Fibroblast of lung (primary cell): ENCODE measurements around the gene ATP1B2. TPM values are rescaled to one million over a fixed set of nuclear protein-coding genes. Genes with fewer than 3 reads are reported as not detected.

Experiments used
- DNase-seq, 2 donors: peaks; one replicate each; pipeline versions ENCODE4 v3.0.0 to v3.0.0-alpha.2; 2010; ENCODE audit warnings: low read depth in 2 of 2
- H2AFZ ChIP-seq: 2 replicates; pipeline ENCODE4 v1.5.1; 2012; ENCODE audit warnings: low read length, control low read depth, inconsistent platforms
- H3K27ac ChIP-seq: 2 replicates; pipeline ENCODE4 v1.5.1; 2011; ENCODE audit warnings: low read length, control low read depth; ENCODE audit not compliant: insufficient read depth
- H3K27me3 ChIP-seq: 2 replicates; pipeline ENCODE4 v1.5.1; 2011; ENCODE audit warnings: mild to moderate bottlenecking, low read length; ENCODE audit not compliant: control insufficient read depth, insufficient read depth
- H3K36me3 ChIP-seq: 2 replicates; pipeline ENCODE4 v1.5.1; 2011; ENCODE audit warnings: low read length; ENCODE audit not compliant: control insufficient read depth, insufficient read depth
- H3K4me1 ChIP-seq: 2 replicates; pipeline ENCODE4 v1.5.1; 2011; ENCODE audit warnings: low read length; ENCODE audit not compliant: control insufficient read depth, insufficient read depth; ENCODE audit errors: extremely low read depth
- H3K4me2 ChIP-seq: 2 replicates; pipeline ENCODE4 v1.5.1; 2011; ENCODE audit warnings: low read length, control low read depth; ENCODE audit not compliant: insufficient read depth; ENCODE audit errors: extremely low read depth
- H3K4me3 ChIP-seq, 4 experiments: fragments of 200-600 bp in 1 of 4; sonication (generic) in 1 of 4; replicated peaks in 1 of 4; 2 replicates each; pipeline ENCODE4 v1.5.1; 2011 to 2016; ENCODE audit warnings: low read length in 4 of 4, low read depth in 3 of 4, mild to moderate bottlenecking in 3 of 4, control low read depth in 2 of 4, inconsistent platforms in 1 of 4, mixed read lengths in 1 of 4; ENCODE audit not compliant: insufficient read depth in 1 of 4; ENCODE audit errors: control extremely low read depth in 1 of 4
- H3K79me2 ChIP-seq: 2 replicates; pipeline ENCODE4 v1.5.1; 2012; ENCODE audit warnings: mild to moderate bottlenecking, low read length, inconsistent platforms; ENCODE audit not compliant: control insufficient read depth, insufficient read depth
- H3K9ac ChIP-seq: 2 replicates; pipeline ENCODE4 v1.5.1; 2011; ENCODE audit warnings: mild to moderate bottlenecking, low read length, control low read depth; ENCODE audit not compliant: insufficient read depth
- H3K9me3 ChIP-seq: 2 replicates; pipeline ENCODE4 v1.5.1; 2012; ENCODE audit warnings: low read depth, low read length; ENCODE audit not compliant: control insufficient read depth, insufficient read depth
- H4K20me1 ChIP-seq: 2 replicates; pipeline ENCODE4 v1.5.1; 2011; ENCODE audit warnings: low read length; ENCODE audit not compliant: control insufficient read depth, insufficient read depth; ENCODE audit errors: extremely low read depth
- CTCF ChIP-seq, 2 donors: IDR thresholded peaks in 1 of 2; conservative IDR thresholded peaks in 1 of 2; 1 replicate in 1 of 2; 2 replicates in 1 of 2; pipeline ENCODE4 v1.5.1; 2011 to 2012; ENCODE audit warnings: low read length in 2 of 2, control low read depth in 1 of 2, inconsistent platforms in 1 of 2, low read depth in 1 of 2, mild to moderate bottlenecking in 1 of 2
- EZH2 ChIP-seq: IDR thresholded peaks from 2 replicates; pipeline ENCODE4 v1.5.1; 2012; ENCODE audit warnings: low read length, control low read depth, mild to moderate bottlenecking; ENCODE audit errors: missing control alignments
- polyA plus RNA-seq, 2 donors: library from polyadenylated mRNA; depleted of rRNA in 1 of 2; stranded (reverse) in 1 of 2; unstranded in 1 of 2; fragments of >200 nt; gene quantifications; 2 replicates each; pipeline ENCODE4 v1.2.1, GENCODE V29; 2011 to 2012; ENCODE audit warnings: missing spikeins in 1 of 2
- total RNA-seq: library from RNA; depleted of rRNA; stranded (reverse); fragments of >200 nt; gene quantifications from 2 replicates; pipeline ENCODE4 v1.2.1, GENCODE V29; 2014

Gene ATP1B2
- total and polyA plus RNA-seq, 2 donors (not counting 1 experiment from before 2014, with no cell fraction given) = 0.05 to 0.33 TPM

- H3K4me2 ChIP-seq = peak overlapping the region; percentile 95
- H3K79me2 ChIP-seq = peaks cover 8% of the 10 kb centered on the region
These were observed 24.4 kb upstream of the ATP1B2 start for GRCh38 chr17:7626307-7626706.

GRCh38 chr17:7626956-7627249 lies 23.8 kb upstream of the ATP1B2 start:
- peak overlapping the region; percentile 89 for H3K9ac ChIP-seq
- no peaks in the 10 kb centered on the region for H3K36me3 ChIP-seq
- H3K79me2 ChIP-seq = peaks cover 8% of the 10 kb centered on the region
- H3K27ac ChIP-seq = peak overlapping the region; percentile 83
- H3K4me2 ChIP-seq = peak overlapping the region; percentile 95
- no peaks in the 10 kb centered on the region for H3K27me3 ChIP-seq
- H3K4me3 ChIP-seq = peak overlapping the region; percentile 62 to 86 (median 76)
- peak in 1 of 2 donors; percentile 10 for DNase-seq
- no peak for TF ChIP-seq CTCF (conservative IDR thresholded peaks at IDR 0.05 in 1 of 2, IDR thresholded peaks at IDR 0.05 in 1 of 2; ENCODE audit: low read depth in 1 of 2, low read length in 2 of 2)
- H2AFZ ChIP-seq = no peak overlapping the region
- H3K9me3 ChIP-seq = no peaks in the 10 kb centered on the region
- H4K20me1 ChIP-seq = no peaks in the 10 kb centered on the region
- peaks cover 5% of the 10 kb centered on the region for H3K4me1 ChIP-seq

More at GRCh38 chr17:7626307-7626706, 24.4 kb upstream of the ATP1B2 start:
- DNase-seq = no peak
- H3K9me3 ChIP-seq = no peaks in the 10 kb centered on the region
- peak overlapping the region in 3 of 4 experiments; percentile 62 to 86 (median 80) for H3K4me3 ChIP-seq
- TF ChIP-seq EZH2 (no peak), CTCF (conservative IDR thresholded peaks at IDR 0.05 in 1 of 2, IDR thresholded peaks at IDR 0.05 in 1 of 2; ENCODE audit: low read depth in 1 of 2, low read length in 2 of 2) (no peak)
- H3K4me1 ChIP-seq = peaks cover 5% of the 10 kb centered on the region
- no peaks in the 10 kb centered on the region for H4K20me1 ChIP-seq
- H3K27ac ChIP-seq = no peak overlapping the region
- no peak overlapping the region for H2AFZ ChIP-seq
- H3K9ac ChIP-seq = no peak overlapping the region
- no peaks in the 10 kb centered on the region for H3K27me3 ChIP-seq
- H3K36me3 ChIP-seq = no peaks in the 10 kb centered on the region

GRCh38 chr17:7627250-7628121 lies 23.2 kb upstream of the ATP1B2 start, which contains the start of gene SAT2:
TSS of gene SAT2 (minus strand) at chr17:7627821. CDS start at chr17:7627635, 186 bp downstream.
- no peaks in the 10 kb centered on the region for H3K36me3 ChIP-seq
- H3K4me1 ChIP-seq = peaks cover 5% of the 10 kb centered on the region
- H3K79me2 ChIP-seq = peaks cover 8% of the 10 kb centered on the region
- no peaks in the 10 kb centered on the region for H3K9me3 ChIP-seq
- peak within 1 kb of the TSS; percentile 43 for H2AFZ ChIP-seq
- peak within 1 kb of the TSS; percentile 83 for H3K27ac ChIP-seq
- H3K4me3 ChIP-seq = peak within 1 kb of the TSS; percentile 62 to 86 (median 76)
- peak within 1 kb of the TSS; percentile 95 for H3K4me2 ChIP-seq
- H4K20me1 ChIP-seq = no peaks in the 10 kb centered on the region
- DNase-seq = peak; percentile 90 to 95
- H3K9ac ChIP-seq = peak within 1 kb of the TSS; percentile 89
- TF ChIP-seq EZH2 = no peak
- no peak for TF ChIP-seq CTCF (conservative IDR thresholded peaks at IDR 0.05 in 1 of 2, IDR thresholded peaks at IDR 0.05 in 1 of 2; ENCODE audit: low read depth in 1 of 2, low read length in 2 of 2)
- H3K27me3 ChIP-seq = no peaks in the 10 kb centered on the region
